Keratinocyte (primary cell): ENCODE data around the gene ACVR1. TPM values are rescaled to one million over a fixed set of nuclear protein-coding genes. Genes with fewer than 3 reads are reported as not detected.

ENCODE experiments used
- DNase-seq: peaks from one replicate; pipeline ENCODE4 v3.0.0-alpha.2; 2011; ENCODE audit warnings: low read depth, missing footprints, low spot score
- FAIRE-seq: peaks from 2 replicates; lab custom pipeline; 2011; peaks lifted over from hg19 to GRCh38; lab: Jason Lieb, UNC
- H2AFZ ChIP-seq: 2 replicates; pipeline ENCODE4 v1.6.0; 2012; ENCODE audit warnings: low read length, control low read depth, inconsistent platforms; ENCODE audit not compliant: control insufficient read depth
- H3K27ac ChIP-seq: 2 replicates; pipeline ENCODE4 v1.5.1; 2011; ENCODE audit warnings: low read length; ENCODE audit not compliant: control insufficient read depth, insufficient read depth
- H3K27me3 ChIP-seq: 3 replicates; pipeline ENCODE4 v1.6.0; 2011; ENCODE audit warnings: low read length; ENCODE audit not compliant: control insufficient read depth, insufficient read depth; ENCODE audit errors: extremely low read depth
- H3K36me3 ChIP-seq, 2 experiments: 2 replicates in 1 of 2; 3 replicates in 1 of 2; pipeline ENCODE4 v1.5.1; 2011; ENCODE audit warnings: low read length in 2 of 2, mild to moderate bottlenecking in 1 of 2; ENCODE audit not compliant: control insufficient read depth in 2 of 2, insufficient read depth in 2 of 2; ENCODE audit errors: extremely low read depth in 1 of 2
- H3K4me1 ChIP-seq: 3 replicates; pipeline ENCODE4 v1.5.1; 2011; ENCODE audit warnings: low read length; ENCODE audit not compliant: control insufficient read depth, insufficient read depth; ENCODE audit errors: extremely low read depth
- H3K4me2 ChIP-seq: 3 replicates; pipeline ENCODE4 v1.6.0; 2011; ENCODE audit warnings: low read depth, low read length; ENCODE audit not compliant: control insufficient read depth, insufficient read depth; ENCODE audit errors: extremely low read depth
- H3K4me3 ChIP-seq, 3 experiments: fragments of 200-600 bp in 1 of 3; sonication (generic) in 1 of 3; 2 replicates in 2 of 3; 3 replicates in 1 of 3; pipeline ENCODE4 v1.5.1; 2011 to 2016; ENCODE audit warnings: low read length in 3 of 3, mild to moderate bottlenecking in 3 of 3, control low read depth in 2 of 3, inconsistent platforms in 1 of 3, low read depth in 1 of 3, mixed read lengths in 1 of 3, mixed run types in 1 of 3, moderate library complexity in 1 of 3; ENCODE audit not compliant: control insufficient read depth in 2 of 3, insufficient read depth in 2 of 3; ENCODE audit errors: extremely low read depth in 1 of 3
- H3K79me2 ChIP-seq: 2 replicates; pipeline ENCODE4 v1.6.0; 2012; ENCODE audit warnings: low read length; ENCODE audit not compliant: control insufficient read depth, insufficient read depth
- H3K9ac ChIP-seq: 3 replicates; pipeline ENCODE4 v1.6.0; 2011; ENCODE audit warnings: low read length; ENCODE audit not compliant: control insufficient read depth, insufficient read depth; ENCODE audit errors: extremely low read depth
- H3K9me1 ChIP-seq: 3 replicates; pipeline ENCODE4 v1.6.0; 2011; ENCODE audit warnings: low read length; ENCODE audit not compliant: control insufficient read depth, insufficient read depth; ENCODE audit errors: extremely low read depth
- H3K9me3 ChIP-seq: 2 replicates; pipeline ENCODE4 v1.5.1; 2012; ENCODE audit warnings: low read depth, low read length; ENCODE audit not compliant: control insufficient read depth
- H4K20me1 ChIP-seq: 3 replicates; pipeline ENCODE4 v1.6.0; 2011; ENCODE audit warnings: low read length; ENCODE audit not compliant: control insufficient read depth, insufficient read depth; ENCODE audit errors: extremely low read depth
- CTCF ChIP-seq, 3 experiments: IDR thresholded peaks in 1 of 3; conservative IDR thresholded peaks in 1 of 3; optimal IDR thresholded peaks in 1 of 3; 2 replicates in 2 of 3; 3 replicates in 1 of 3; pipeline versions ENCODE3 to v1.5.1; 2011; ENCODE audit warnings: low read length in 3 of 3, mild to moderate bottlenecking in 3 of 3, moderate library complexity in 2 of 3, control low read depth in 1 of 3, inconsistent platforms in 1 of 3; ENCODE audit not compliant: insufficient read depth in 2 of 3; ENCODE audit errors: extremely low read depth in 1 of 3
- EZH2 ChIP-seq: IDR thresholded peaks from one replicate; pipeline ENCODE4 v1.6.1; 2012; ENCODE audit warnings: inconsistent platforms, mild to moderate bottlenecking, low read length, moderate library complexity
- dilution Hi-C: fragments of 300-500 bp; cut with MboI; formaldehyde crosslinking; loops from one replicate; pipeline ENCODE4 v1.7.0; 2020; ENCODE audit warnings: low sequenced_read_pairs; ENCODE audit not compliant: extremely low pct_ligation_motif_present
- polyA plus RNA-seq, 5 experiments: library from polyadenylated mRNA; depleted of rRNA in 3 of 5; stranded (reverse) in 3 of 5; stranded (forward) in 1 of 5; unstranded in 1 of 5; fragments of >200 nt; gene quantifications; 1 replicate in 1 of 5; 2 replicates in 3 of 5; 3 replicates in 1 of 5; pipeline versions ENCODE4 v1.2.1 to v1.2.3, GENCODE V29; 2011 to 2012; ENCODE audit warnings: missing spikeins in 2 of 5, low read depth in 1 of 5, low replicate concordance in 1 of 5

The ACVR1 gene
- polyA plus RNA-seq, 1 donor (not counting 4 experiments of a cell fraction or from before 2014, with no cell fraction given), result 30.8 TPM

DNA sequence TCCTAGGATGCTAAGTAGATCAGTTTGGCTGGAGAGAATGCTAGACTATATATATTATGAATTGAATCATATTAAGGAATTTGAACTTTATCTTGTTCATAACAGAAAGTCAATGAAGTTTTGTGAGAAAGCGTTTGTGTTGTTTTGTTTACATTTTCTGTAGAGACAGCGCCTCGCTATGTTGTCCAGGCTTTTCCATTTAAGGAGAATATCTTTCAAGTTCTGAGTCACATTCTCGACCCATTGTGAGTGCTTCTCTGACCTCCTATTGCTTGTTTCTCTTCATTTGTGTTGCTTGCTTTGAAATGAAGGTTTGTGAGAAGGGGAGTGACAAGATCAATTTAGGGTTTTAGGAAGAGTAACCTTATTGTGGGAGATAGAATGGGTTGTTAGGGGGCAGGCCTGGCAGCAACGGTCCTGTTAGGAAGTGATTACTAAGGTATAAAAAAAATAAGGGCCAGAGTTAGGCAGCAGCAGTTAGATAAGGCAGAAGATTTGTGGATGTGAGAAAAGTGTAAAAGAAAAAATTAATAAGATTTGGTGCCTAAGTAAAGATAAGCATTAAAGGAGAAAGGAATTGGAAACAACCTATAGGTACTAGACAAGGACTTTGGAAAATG lies 47.6 kb upstream of the ACVR1 start:
- no peaks in the 10 kb centered on the region for H4K20me1 ChIP-seq
- FAIRE-seq, result no peak
- no peak overlapping the region for H2AFZ ChIP-seq
- dilution Hi-C loops, result no loop called here
- H3K4me3 ChIP-seq, result no peak overlapping the region
- DNase-seq, result no peak
- H3K9me1 ChIP-seq, result no peaks in the 10 kb centered on the region
- H3K27ac ChIP-seq, result no peak overlapping the region
- no peaks in the 10 kb centered on the region for H3K79me2 ChIP-seq
- no peak overlapping the region for H3K4me2 ChIP-seq
- TF ChIP-seq CTCF (optimal IDR thresholded peaks at IDR 0.05 in 1 of 3, IDR thresholded peaks at IDR 0.05 in 1 of 3, conservative IDR thresholded peaks at IDR 0.05 in 1 of 3; ENCODE audit: extremely low read depth in 1 of 3, insufficient read depth in 2 of 3, low read length in 3 of 3) (no peak), EZH2 (no peak)
- peaks cover 4% of the 10 kb centered on the region for H3K27me3 ChIP-seq
- H3K9ac ChIP-seq, result no peak overlapping the region
- H3K4me1 ChIP-seq, result no peaks in the 10 kb centered on the region
- H3K9me3 ChIP-seq, result no peaks in the 10 kb centered on the region
- no peaks in the 10 kb centered on the region for H3K36me3 ChIP-seq

- dilution Hi-C loops, result no loop called here
Measured at GRCh38 chr2:157922815-157923214, 46.7 kb upstream of the ACVR1 start.

More at GRCh38 chr2:157922815-157923214, 46.7 kb upstream of the ACVR1 start:
- Histone ChIP-seq H3K4me1 (no peaks in the 10 kb centered on the region), H3K9me3 (no peaks in the 10 kb centered on the region), H3K9ac (no peak overlapping the region), H2AFZ (no peak overlapping the region), H3K4me3 (no peak overlapping the region), H3K27me3 (peaks cover 9% of the 10 kb centered on the region), H3K9me1 (no peaks in the 10 kb centered on the region), H3K4me2 (no peak overlapping the region), H3K79me2 (no peaks in the 10 kb centered on the region), H3K36me3 (no peaks in the 10 kb centered on the region), H4K20me1 (no peaks in the 10 kb centered on the region), H3K27ac (no peak overlapping the region)
- TF ChIP-seq CTCF (optimal IDR thresholded peaks at IDR 0.05 in 1 of 3, IDR thresholded peaks at IDR 0.05 in 1 of 3, conservative IDR thresholded peaks at IDR 0.05 in 1 of 3; ENCODE audit: extremely low read depth in 1 of 3, insufficient read depth in 2 of 3, low read length in 3 of 3) (no peak), EZH2 (no peak)
- DNase-seq (no peak), FAIRE-seq (no peak)
